GM18870 (cell line): ENCODE results near the gene FREM3.

Experiments used
- ATAC-seq: cut with Tn5 transposase; IDR thresholded peaks from one replicate; pipeline ENCODE4 v1.9.1; 2021; ENCODE audit warnings: moderate library complexity; ENCODE audit not compliant: unreplicated experiment

The FREM3 gene

GRCh38 chr4:143668930-143669552 lies 31.4 kb downstream of the FREM3 start:
- peak; percentile 99 for ATAC-seq

- ATAC-seq: no peak
Measured at GRCh38 chr4:143667461-143667860, 33.0 kb downstream of the FREM3 start.

- no peak for ATAC-seq
Measured at GRCh38 chr4:143658336-143658735, 42.1 kb downstream of the FREM3 start.

- ATAC-seq: no peak
Measured at GRCh38 chr4:143654571-143654970, 45.9 kb downstream of the FREM3 start.

GRCh38 chr4:143653031-143653430 lies 47.4 kb downstream of the FREM3 start:
- ATAC-seq: no peak

GRCh38 chr4:143643399-143643798 lies 57.1 kb downstream of the FREM3 start:
- no peak for ATAC-seq

GRCh38 chr4:143642611-143643010 lies 57.9 kb downstream of the FREM3 start:
- ATAC-seq: no peak

- ATAC-seq: no peak
Measured at GRCh38 chr4:143641361-143641760, 59.1 kb downstream of the FREM3 start.

GRCh38 chr4:143634763-143635162 lies 65.7 kb downstream of the FREM3 start:
- ATAC-seq: no peak

GRCh38 chr4:143633833-143634232 lies 66.6 kb downstream of the FREM3 start:
- ATAC-seq: no peak

GRCh38 chr4:143626134-143626911 lies 74.2 kb downstream of the FREM3 start:
- no peak for ATAC-seq

- ATAC-seq: no peak
Measured at GRCh38 chr4:143625632-143626031, 74.8 kb downstream of the FREM3 start.

- ATAC-seq: no peak
Measured at GRCh38 chr4:143623896-143624295, 76.6 kb downstream of the FREM3 start.

GRCh38 chr4:143618811-143619210 lies 81.7 kb downstream of the FREM3 start:
- ATAC-seq: no peak

GRCh38 chr4:143617994-143618679 lies 82.3 kb downstream of the FREM3 start:
- ATAC-seq: no peak

- ATAC-seq: peak; percentile 96
Measured at GRCh38 chr4:143616771-143617170, 83.7 kb downstream of the FREM3 start.

GRCh38 chr4:143609492-143609891 lies 91.0 kb downstream of the FREM3 start:
- ATAC-seq: no peak

- no peak for ATAC-seq
Measured at GRCh38 chr4:143606480-143606879, 94.0 kb downstream of the FREM3 start.

GRCh38 chr4:143599827-143600226 lies 100.6 kb downstream of the FREM3 start:
- no peak for ATAC-seq

- ATAC-seq: no peak
Measured at GRCh38 chr4:143598816-143599215, 101.7 kb downstream of the FREM3 start.

GRCh38 chr4:143597276-143597675 lies 103.2 kb downstream of the FREM3 start:
- ATAC-seq: no peak

GRCh38 chr4:143587703-143588102 lies 112.8 kb downstream of the FREM3 start:
- ATAC-seq: no peak
